Neural progenitor cell (in vitro differentiated cells): Measurements from ENCODE around the gene B3GALT5. TPM values are rescaled to one million over a fixed set of nuclear protein-coding genes. Genes with fewer than 3 reads are reported as not detected.

Experiments
- DNase-seq: peaks from one replicate; pipeline ENCODE4 v3.0.0-alpha.2; 2016; ENCODE audit warnings: low spot score
- H2AFZ ChIP-seq: fragments of 200-600 bp; sonication (generic); replicated peaks from 2 replicates; pipeline ENCODE4 v1.6.1; 2016; ENCODE audit warnings: antibody characterized with exemption
- H3F3A ChIP-seq: fragments of 200-600 bp; sonication (generic); 2 replicates; pipeline ENCODE4 v1.6.1; 2016; ENCODE audit warnings: antibody characterized with exemption, low read depth
- H3K27ac ChIP-seq: fragments of 200-600 bp; sonication (generic); 2 replicates; pipeline ENCODE4 v1.5.1; 2016; ENCODE audit warnings: mild to moderate bottlenecking
- H3K27me3 ChIP-seq: fragments of 200-600 bp; sonication (generic); 2 replicates; pipeline ENCODE4 v1.6.1; 2016; ENCODE audit warnings: mild to moderate bottlenecking, moderate library complexity
- H3K36me3 ChIP-seq: fragments of 200-600 bp; sonication (generic); 2 replicates; pipeline ENCODE4 v1.5.1; 2016
- H3K4me1 ChIP-seq: fragments of 200-600 bp; sonication (generic); 2 replicates; pipeline ENCODE4 v1.6.1; 2016; ENCODE audit warnings: mixed run types
- H3K4me2 ChIP-seq: fragments of 200-600 bp; sonication (generic); 2 replicates; pipeline ENCODE4 v1.6.1; 2016
- H3K4me3 ChIP-seq: fragments of 200-600 bp; sonication (generic); 2 replicates; pipeline ENCODE4 v1.5.1; 2016
- H3K79me2 ChIP-seq: fragments of 200-600 bp; sonication (generic); 2 replicates; pipeline ENCODE4 v1.6.1; 2016; ENCODE audit warnings: low read depth
- H3K9ac ChIP-seq: fragments of 200-600 bp; sonication (generic); 2 replicates; pipeline ENCODE4 v1.6.1; 2016
- H3K9me3 ChIP-seq: fragments of 200-600 bp; sonication (generic); 2 replicates; pipeline ENCODE4 v1.5.1; 2016; ENCODE audit warnings: low read depth
- H4K20me1 ChIP-seq: fragments of 200-600 bp; sonication (generic); 2 replicates; pipeline ENCODE4 v1.6.1; 2016; ENCODE audit warnings: low read depth
- H3K27ac Mint-ChIP-seq: 3 replicates; pipeline ENCODE4 v1.8.0; 2021; ENCODE audit warnings: mixed read lengths
- H3K27me3 Mint-ChIP-seq: 2 replicates; pipeline ENCODE4 v1.8.0; 2022; ENCODE audit warnings: low read depth, mild to moderate bottlenecking, inconsistent platforms, moderate library complexity, mixed read lengths; ENCODE audit not compliant: insufficient read depth
- H3K36me3 Mint-ChIP-seq: 3 replicates; pipeline ENCODE4 v1.8.0; 2021; ENCODE audit warnings: mixed read lengths
- H3K4me1 Mint-ChIP-seq: 3 replicates; pipeline ENCODE4 v1.8.0; 2021; ENCODE audit warnings: mixed read lengths
- H3K4me3 Mint-ChIP-seq: 3 replicates; pipeline ENCODE4 v1.8.0; 2021; ENCODE audit warnings: mild to moderate bottlenecking, moderate library complexity, mixed read lengths
- H3K9me3 Mint-ChIP-seq: 3 replicates; pipeline ENCODE4 v1.8.0; 2020; ENCODE audit warnings: mixed read lengths
- CTCF ChIP-seq: fragments of 200-600 bp; sonication (generic); IDR thresholded peaks from 2 replicates; pipeline ENCODE4 v1.5.1; 2017; ENCODE audit warnings: antibody characterized with exemption, mild to moderate bottlenecking
- EZH2 ChIP-seq: fragments of 200-600 bp; sonication (generic); IDR thresholded peaks from 2 replicates; pipeline ENCODE4 v1.6.1; 2017; ENCODE audit warnings: antibody characterized with exemption, mild to moderate bottlenecking, moderate library complexity
- EZH2phosphoT487 ChIP-seq: fragments of 200-600 bp; sonication (generic); IDR thresholded peaks from 2 replicates; pipeline ENCODE4 v1.6.1; 2017; ENCODE audit warnings: antibody characterized with exemption
- total RNA-seq: library from RNA; depleted of rRNA; stranded (reverse); fragments of >200 nt; gene quantifications from 2 replicates; pipeline ENCODE4 v1.2.3, GENCODE V29; 2015; ENCODE audit warnings: low replicate concordance

B3GALT5 gene
- total RNA-seq, 1 donor from 2014 or later = 1.3 TPM

GRCh38 chr21:39597595-39597994 is 15.1 kb upstream of the B3GALT5 start:
- Mint-ChIP-seq H3K9me3 (peaks cover 8% of the 10 kb centered on the region), H3K4me1 (peaks cover 34% of the 10 kb centered on the region), H3K36me3 (no peaks in the 10 kb centered on the region), H3K4me3 (no peak overlapping the region), H3K27ac (peak overlapping the region; percentile 22), H3K27me3 (peaks cover 5% of the 10 kb centered on the region)
- H3K9ac ChIP-seq = no peak overlapping the region
- H3K79me2 ChIP-seq = no peaks in the 10 kb centered on the region
- no peaks in the 10 kb centered on the region for H3K9me3 ChIP-seq
- H3K4me1 ChIP-seq = peaks cover 11% of the 10 kb centered on the region
- H3F3A ChIP-seq = no peaks in the 10 kb centered on the region
- no peak overlapping the region for H3K4me2 ChIP-seq
- no peak overlapping the region for H3K4me3 ChIP-seq
- no peaks in the 10 kb centered on the region for H4K20me1 ChIP-seq
- no peak overlapping the region for H2AFZ ChIP-seq
- no peak for DNase-seq
- H3K36me3 ChIP-seq = no peaks in the 10 kb centered on the region
- H3K27me3 ChIP-seq = no peaks in the 10 kb centered on the region
- TF ChIP-seq EZH2 (no peak), CTCF (no peak), EZH2phosphoT487 (no peak)
- H3K27ac ChIP-seq = no peak overlapping the region

- Histone ChIP-seq H3K27ac (no peak overlapping the region), H3K4me2 (no peak overlapping the region)
Measured at GRCh38 chr21:39599191-39599970, 13.4 kb upstream of the B3GALT5 start.

GRCh38 chr21:39601187-39601928 is 11.4 kb upstream of the B3GALT5 start:
- H3K27ac ChIP-seq = no peak overlapping the region
- H3K36me3 Mint-ChIP-seq = no peaks in the 10 kb centered on the region

More at GRCh38 chr21:39599191-39599970, 13.4 kb upstream of the B3GALT5 start:
- Histone ChIP-seq H3K9ac (no peak overlapping the region), H3K27me3 (no peaks in the 10 kb centered on the region), H3K4me3 (no peak overlapping the region), H3K36me3 (no peaks in the 10 kb centered on the region), H2AFZ (no peak overlapping the region), H3K9me3 (no peaks in the 10 kb centered on the region), H3F3A (no peaks in the 10 kb centered on the region), H3K4me1 (peaks cover 11% of the 10 kb centered on the region), H3K79me2 (no peaks in the 10 kb centered on the region), H4K20me1 (no peaks in the 10 kb centered on the region)
- no peaks in the 10 kb centered on the region for H3K36me3 Mint-ChIP-seq
- H3K27me3 Mint-ChIP-seq = peaks cover 5% of the 10 kb centered on the region
- peaks cover 34% of the 10 kb centered on the region for H3K4me1 Mint-ChIP-seq
- H3K27ac Mint-ChIP-seq = no peak overlapping the region
- DNase-seq = no peak
- no peak overlapping the region for H3K4me3 Mint-ChIP-seq
- H3K9me3 Mint-ChIP-seq = peaks cover 8% of the 10 kb centered on the region
- TF ChIP-seq EZH2 (no peak), CTCF (no peak), EZH2phosphoT487 (no peak)

More at GRCh38 chr21:39601187-39601928, 11.4 kb upstream of the B3GALT5 start:
- H3K79me2 ChIP-seq = no peaks in the 10 kb centered on the region
- no peak for DNase-seq
- no peaks in the 10 kb centered on the region for H3K36me3 ChIP-seq
- H2AFZ ChIP-seq = peak overlapping the region; percentile 9
- Mint-ChIP-seq H3K4me1 (peaks cover 34% of the 10 kb centered on the region), H3K27ac (peak overlapping the region; percentile 86), H3K27me3 (peaks cover 4% of the 10 kb centered on the region), H3K4me3 (no peak overlapping the region), H3K9me3 (no peaks in the 10 kb centered on the region)
- H3K27me3 ChIP-seq = no peaks in the 10 kb centered on the region
- no peak overlapping the region for H3K4me2 ChIP-seq
- H3K9me3 ChIP-seq = no peaks in the 10 kb centered on the region
- H4K20me1 ChIP-seq = no peaks in the 10 kb centered on the region
- H3K4me3 ChIP-seq = no peak overlapping the region
- no peaks in the 10 kb centered on the region for H3F3A ChIP-seq
- no peak overlapping the region for H3K9ac ChIP-seq
- peaks cover 11% of the 10 kb centered on the region for H3K4me1 ChIP-seq
- no peak for TF ChIP-seq CTCF
- no peak for TF ChIP-seq EZH2phosphoT487
- TF ChIP-seq EZH2 = no peak
